OCI-LY1 (cell line): ENCODE data around the gene C11orf58.

Experiments
- H2AFZ ChIP-seq: fragments of 200-600 bp; sonication (generic), shearing (Covaris generic); 2 replicates; pipeline ENCODE4 v1.6.0; 2014; ENCODE audit warnings: antibody characterized with exemption, mild to moderate bottlenecking, low read length
- H3F3A ChIP-seq: fragments of 200-600 bp; sonication (generic), shearing (Covaris generic); 2 replicates; pipeline ENCODE4 v1.6.0; 2014; ENCODE audit warnings: mild to moderate bottlenecking, antibody characterized with exemption, low read length, moderate library complexity; ENCODE audit not compliant: insufficient read depth
- H3K27ac ChIP-seq: fragments of 200-600 bp; sonication (generic); 2 replicates; pipeline ENCODE4 v1.5.1; 2014; ENCODE audit warnings: low read length, mixed run types, mild to moderate bottlenecking, low read depth; ENCODE audit not compliant: poor library complexity, severe bottlenecking
- H3K27me3 ChIP-seq: fragments of 200-600 bp; sonication (generic); 2 replicates; pipeline ENCODE4 v1.6.0; 2014; ENCODE audit warnings: antibody characterized with exemption, mild to moderate bottlenecking, low read length, moderate library complexity; ENCODE audit not compliant: insufficient read depth
- H3K36me3 ChIP-seq: fragments of 200-600 bp; sonication (generic); 2 replicates; pipeline ENCODE4 v1.6.1; 2014; ENCODE audit warnings: mild to moderate bottlenecking, antibody characterized with exemption, low read length, moderate library complexity, mixed read lengths; ENCODE audit not compliant: insufficient read depth
- H3K4me1 ChIP-seq: fragments of 200-600 bp; sonication (generic); 2 replicates; pipeline ENCODE4 v1.5.1; 2014; ENCODE audit warnings: mild to moderate bottlenecking, low read length, moderate library complexity; ENCODE audit not compliant: insufficient read depth, severe bottlenecking
- H3K4me2 ChIP-seq: fragments of 200-600 bp; sonication (generic), shearing (Covaris generic); 2 replicates; pipeline ENCODE4 v1.6.1; 2014; ENCODE audit warnings: low read length
- H3K4me3 ChIP-seq: fragments of 200-600 bp; sonication (generic); 2 replicates; pipeline ENCODE4 v1.5.1; 2014; ENCODE audit warnings: low read length, low read depth, mild to moderate bottlenecking, mixed read lengths; ENCODE audit not compliant: poor library complexity, severe bottlenecking
- H3K79me2 ChIP-seq: fragments of 200-600 bp; shearing (Covaris generic); 2 replicates; pipeline ENCODE4 v1.6.1; 2016; ENCODE audit warnings: mixed run types, low read length, mixed read lengths; ENCODE audit not compliant: insufficient read depth
- H3K9ac ChIP-seq: fragments of 200-600 bp; sonication (generic), shearing (Covaris generic); 2 replicates; pipeline ENCODE4 v1.6.1; 2014; ENCODE audit warnings: mild to moderate bottlenecking, low read length, mixed read lengths
- H3K9me2 ChIP-seq: fragments of 200-600 bp; sonication (generic), shearing (Covaris generic); 2 replicates; pipeline ENCODE4 v1.6.1; 2014; ENCODE audit warnings: low read depth, mild to moderate bottlenecking, low read length, mixed read lengths
- H3K9me3 ChIP-seq: fragments of 200-600 bp; shearing (Covaris generic); 2 replicates; pipeline ENCODE4 v1.6.1; 2014; ENCODE audit warnings: low read length, mixed read lengths
- H4K20me1 ChIP-seq: fragments of 200-600 bp; sonication (generic), shearing (Covaris generic); 2 replicates; pipeline ENCODE4 v1.6.0; 2016; ENCODE audit warnings: mild to moderate bottlenecking, low read length; ENCODE audit not compliant: insufficient read depth
- EZH2 ChIP-seq: fragments of 200-600 bp; sonication (generic), shearing (Covaris generic); IDR thresholded peaks from 2 replicates; pipeline ENCODE4 v1.8.0; 2017; ENCODE audit warnings: borderline replicate concordance, mixed run types, mild to moderate bottlenecking, antibody characterized with exemption, low read length, moderate library complexity, mixed read lengths
- TF ChIP-seq, protein P1 (sequence below): fragments of 200-600 bp; sonication (generic), shearing (Covaris generic); IDR thresholded peaks from 2 replicates; pipeline ENCODE4 v1.5.1; 2017; ENCODE audit warnings: mild to moderate bottlenecking, antibody characterized with exemption, low read length, moderate library complexity, mixed read lengths

Gene C11orf58

DNA sequence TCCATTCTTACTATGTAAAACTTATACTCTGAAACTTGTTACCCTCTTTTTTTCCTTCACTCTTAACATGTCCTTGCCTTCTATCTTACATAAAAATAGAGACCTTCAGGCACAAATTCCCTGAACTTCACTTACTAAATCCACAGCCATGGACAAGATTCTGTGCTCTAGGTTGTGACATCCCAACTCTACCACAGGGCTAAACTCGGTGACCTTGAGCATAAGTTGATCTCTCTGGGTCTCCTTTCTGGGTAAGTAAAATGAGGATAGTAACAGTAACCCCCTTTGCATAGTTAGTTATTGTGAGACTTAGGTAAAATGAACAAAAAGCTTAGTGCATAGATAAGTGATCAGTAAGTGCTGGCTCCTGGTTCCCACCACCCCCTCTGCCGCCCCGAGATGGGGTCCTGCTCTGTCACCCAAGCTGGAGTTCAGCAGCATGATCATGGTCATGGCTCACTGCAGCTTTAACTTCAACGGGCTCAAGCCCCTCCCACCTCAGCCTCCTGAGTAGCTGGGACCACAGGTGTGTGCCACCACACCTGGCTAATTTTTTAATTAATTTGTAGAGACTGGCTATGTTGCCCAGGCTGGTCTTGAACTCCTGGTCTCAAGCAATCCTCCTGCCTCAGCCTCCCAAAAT, 20.1 kb downstream of the C11orf58 start:
- Histone ChIP-seq H3K4me1 (no peaks in the 10 kb centered on the region), H3K27me3 (no peaks in the 10 kb centered on the region), H3K27ac (no peak overlapping the region), H3K9me3 (no peaks in the 10 kb centered on the region), H3K9me2 (no peaks in the 10 kb centered on the region), H4K20me1 (no peaks in the 10 kb centered on the region), H3F3A (no peaks in the 10 kb centered on the region), H2AFZ (no peak overlapping the region), H3K4me3 (no peak overlapping the region), H3K9ac (no peak overlapping the region), H3K4me2 (no peak overlapping the region), H3K79me2 (no peaks in the 10 kb centered on the region), H3K36me3 (peaks cover 49% of the 10 kb centered on the region)
- TF ChIP-seq, protein P1, sequence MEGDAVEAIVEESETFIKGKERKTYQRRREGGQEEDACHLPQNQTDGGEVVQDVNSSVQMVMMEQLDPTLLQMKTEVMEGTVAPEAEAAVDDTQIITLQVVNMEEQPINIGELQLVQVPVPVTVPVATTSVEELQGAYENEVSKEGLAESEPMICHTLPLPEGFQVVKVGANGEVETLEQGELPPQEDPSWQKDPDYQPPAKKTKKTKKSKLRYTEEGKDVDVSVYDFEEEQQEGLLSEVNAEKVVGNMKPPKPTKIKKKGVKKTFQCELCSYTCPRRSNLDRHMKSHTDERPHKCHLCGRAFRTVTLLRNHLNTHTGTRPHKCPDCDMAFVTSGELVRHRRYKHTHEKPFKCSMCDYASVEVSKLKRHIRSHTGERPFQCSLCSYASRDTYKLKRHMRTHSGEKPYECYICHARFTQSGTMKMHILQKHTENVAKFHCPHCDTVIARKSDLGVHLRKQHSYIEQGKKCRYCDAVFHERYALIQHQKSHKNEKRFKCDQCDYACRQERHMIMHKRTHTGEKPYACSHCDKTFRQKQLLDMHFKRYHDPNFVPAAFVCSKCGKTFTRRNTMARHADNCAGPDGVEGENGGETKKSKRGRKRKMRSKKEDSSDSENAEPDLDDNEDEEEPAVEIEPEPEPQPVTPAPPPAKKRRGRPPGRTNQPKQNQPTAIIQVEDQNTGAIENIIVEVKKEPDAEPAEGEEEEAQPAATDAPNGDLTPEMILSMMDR: no peak
- no peak for TF ChIP-seq EZH2

DNA sequence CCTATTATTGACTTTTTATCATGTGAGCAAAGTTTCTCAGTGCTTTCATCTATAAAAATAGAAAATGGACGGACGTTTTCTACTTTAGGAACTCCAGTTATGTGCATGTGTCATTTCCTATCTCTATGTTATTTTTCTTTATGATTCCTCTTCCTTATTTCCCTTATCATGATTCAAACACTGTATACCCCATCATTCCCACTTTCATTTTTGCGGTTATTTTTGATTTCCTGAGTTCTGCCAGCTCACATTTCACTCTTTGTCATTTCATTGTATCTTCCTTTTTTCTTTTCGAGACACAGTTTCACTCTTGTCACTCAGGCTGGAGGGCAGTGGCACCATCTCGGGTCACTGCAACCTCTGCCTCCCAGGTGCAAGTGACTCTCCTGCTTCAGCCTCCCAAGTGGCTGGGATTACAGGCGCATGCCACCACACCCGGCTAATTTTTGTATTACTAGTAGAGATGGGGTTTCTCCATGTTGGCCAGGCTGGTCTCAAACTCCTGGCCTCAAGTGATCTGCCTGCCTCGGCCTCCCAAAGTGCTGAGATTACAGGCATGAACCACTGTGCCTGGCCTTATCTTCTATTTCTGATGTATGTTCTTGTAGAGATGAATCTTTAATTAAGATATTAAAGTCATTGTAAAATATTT, 21.5 kb downstream of the C11orf58 start:
- peaks cover 36% of the 10 kb centered on the region for H3K36me3 ChIP-seq
- no peaks in the 10 kb centered on the region for H3F3A ChIP-seq
- H3K27ac ChIP-seq: no peak overlapping the region
- no peaks in the 10 kb centered on the region for H3K9me3 ChIP-seq
- H3K4me2 ChIP-seq: no peak overlapping the region
- no peaks in the 10 kb centered on the region for H3K4me1 ChIP-seq
- H4K20me1 ChIP-seq: no peaks in the 10 kb centered on the region
- no peak overlapping the region for H2AFZ ChIP-seq
- H3K27me3 ChIP-seq: no peaks in the 10 kb centered on the region
- no peaks in the 10 kb centered on the region for H3K79me2 ChIP-seq
- H3K4me3 ChIP-seq: no peak overlapping the region
- H3K9me2 ChIP-seq: no peaks in the 10 kb centered on the region
- no peak overlapping the region for H3K9ac ChIP-seq
- TF ChIP-seq, protein P1: no peak
- no peak for TF ChIP-seq EZH2

GRCh38 chr11:16763746-16764145, 25.3 kb downstream of the C11orf58 start:
- Histone ChIP-seq H4K20me1 (no peaks in the 10 kb centered on the region), H3K27ac (no peak overlapping the region), H3K36me3 (peaks cover under 1% of the 10 kb centered on the region; the same call in 1 of the 2 replicates), H3K4me3 (no peak overlapping the region), H3K79me2 (no peaks in the 10 kb centered on the region), H3K4me1 (no peaks in the 10 kb centered on the region), H3K27me3 (no peaks in the 10 kb centered on the region), H2AFZ (no peak overlapping the region), H3F3A (no peaks in the 10 kb centered on the region), H3K4me2 (no peak overlapping the region), H3K9me3 (no peaks in the 10 kb centered on the region), H3K9me2 (no peaks in the 10 kb centered on the region), H3K9ac (no peak overlapping the region)
- TF ChIP-seq, protein P1: no peak
- no peak for TF ChIP-seq EZH2
